ENCODE measurements around the gene COX4I2. TPM values are rescaled to one million over a fixed set of nuclear protein-coding genes. Genes with fewer than 3 reads are reported as not detected.

Gene COX4I2
- total RNA-seq, 1 experiment from 2014 or later, result not detected

DNA sequence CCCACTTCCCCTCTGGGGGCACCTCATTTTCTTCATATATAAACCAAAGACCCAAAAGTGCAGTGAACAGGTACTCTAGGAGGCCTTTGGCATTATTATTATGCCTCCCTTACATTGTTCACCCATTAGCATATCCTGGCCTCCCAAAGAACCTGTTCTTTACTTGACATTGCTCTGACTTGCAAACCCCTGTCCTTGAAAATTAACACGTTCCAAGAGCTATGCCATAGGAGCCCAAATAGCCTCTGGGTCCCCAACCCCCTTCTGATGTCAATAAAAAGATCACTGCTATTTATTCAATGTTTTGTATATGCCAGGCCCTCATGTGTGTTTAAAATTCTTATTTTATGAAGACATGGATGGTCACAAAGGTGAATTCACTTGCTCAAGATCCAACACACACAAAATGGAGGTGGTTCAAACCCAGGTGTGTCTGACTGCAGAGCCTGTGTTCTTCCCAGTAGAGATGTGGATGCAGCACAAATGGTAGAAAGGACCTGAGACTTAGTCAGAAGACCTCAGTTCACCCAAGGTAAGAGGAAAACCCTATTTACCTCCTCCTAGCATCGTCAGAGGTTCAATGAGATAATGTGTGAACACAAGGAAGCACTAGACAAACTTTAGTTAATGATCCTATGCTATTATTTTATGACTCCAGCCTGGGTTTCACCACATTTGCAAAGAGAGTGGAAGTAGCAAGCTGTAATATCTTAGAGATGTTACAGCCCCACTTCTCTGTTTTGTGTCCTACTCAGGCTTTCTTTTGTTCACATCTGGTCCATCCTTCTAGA lies 48.3 kb downstream of the COX4I2 start:
- in situ Hi-C loops (cut with HindIII; ENCODE audit: low sequenced_read_pairs), result no loop called here

DNA sequence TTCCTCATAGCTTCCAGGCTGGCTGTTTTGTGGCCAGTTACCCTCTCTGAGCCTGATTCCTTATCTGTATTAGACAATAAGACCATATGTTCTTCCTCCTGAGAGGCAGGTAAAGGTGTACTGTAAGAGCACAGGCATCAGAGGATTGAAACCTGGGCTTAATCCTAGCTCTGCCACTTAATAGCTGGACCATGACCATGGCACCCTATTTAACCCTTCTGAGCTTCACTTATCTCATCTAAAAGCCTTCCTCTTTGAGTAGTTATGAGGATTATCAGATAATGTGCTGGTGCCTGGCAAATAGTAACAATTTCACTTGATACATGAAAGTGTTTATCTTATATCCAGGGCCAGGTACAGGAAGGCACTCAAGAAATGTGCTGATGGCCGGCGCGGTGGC lies 50.1 kb downstream of the COX4I2 start:
- DNase-seq (ENCODE audit: low spot score), result no peak
- in situ Hi-C loops (cut with HindIII; ENCODE audit: low sequenced_read_pairs), result no loop called here

More for the DNA sequence above, 48.3 kb downstream of the COX4I2 start:
- DNase-seq (ENCODE audit: low spot score), result no peak

DNA sequence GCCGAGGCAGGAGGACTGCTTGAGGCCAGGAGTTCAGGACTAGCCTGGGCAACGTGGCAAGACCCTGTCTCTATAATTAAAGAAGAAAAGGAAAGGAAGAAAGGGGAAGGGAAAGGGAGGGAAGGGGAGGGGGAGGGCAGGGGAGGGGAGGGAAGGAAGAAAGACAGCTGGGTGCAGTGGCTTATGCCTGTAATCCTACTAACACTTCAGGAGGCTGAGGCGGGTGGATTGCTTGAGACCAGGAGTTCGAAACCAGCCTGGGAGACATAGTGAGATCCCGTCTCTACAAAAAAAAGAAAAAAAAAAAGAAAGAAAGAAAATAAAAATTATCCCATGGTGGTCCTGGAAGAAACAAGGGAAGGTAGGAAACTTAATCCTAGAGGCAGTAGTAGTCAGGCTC lies 51.4 kb downstream of the COX4I2 start:
- no peak for DNase-seq (ENCODE audit: low spot score)
- in situ Hi-C loops (cut with HindIII; ENCODE audit: low sequenced_read_pairs), result no loop called here

DNA sequence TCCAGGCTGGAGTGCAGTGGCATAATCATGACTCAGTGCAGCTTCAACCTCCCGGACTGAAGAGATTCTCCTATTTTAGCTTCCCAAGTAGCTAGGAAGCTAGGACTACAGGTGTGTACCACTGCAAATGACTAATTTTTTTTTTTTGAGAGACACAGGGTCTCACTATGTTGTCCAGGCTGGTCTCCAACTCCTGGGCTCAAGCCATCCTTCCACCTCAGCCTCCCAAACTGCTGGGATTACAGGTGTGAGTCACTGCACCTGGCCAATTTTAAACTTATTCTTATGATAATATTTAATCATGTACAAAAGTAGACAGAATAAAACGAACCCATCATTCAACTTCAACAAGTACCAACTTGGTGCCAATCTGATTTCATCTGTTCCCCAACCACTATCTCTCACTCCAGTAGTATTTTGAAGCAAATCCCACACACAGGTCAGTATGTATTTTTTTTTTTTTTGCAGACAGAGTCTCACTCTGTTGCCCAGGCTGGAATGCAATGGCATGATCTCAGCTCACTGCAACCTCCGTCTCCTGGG lies 52.5 kb downstream of the COX4I2 start:
- in situ Hi-C loops (cut with HindIII; ENCODE audit: low sequenced_read_pairs), result no loop called here
- no peak for DNase-seq (ENCODE audit: low spot score)

DNA sequence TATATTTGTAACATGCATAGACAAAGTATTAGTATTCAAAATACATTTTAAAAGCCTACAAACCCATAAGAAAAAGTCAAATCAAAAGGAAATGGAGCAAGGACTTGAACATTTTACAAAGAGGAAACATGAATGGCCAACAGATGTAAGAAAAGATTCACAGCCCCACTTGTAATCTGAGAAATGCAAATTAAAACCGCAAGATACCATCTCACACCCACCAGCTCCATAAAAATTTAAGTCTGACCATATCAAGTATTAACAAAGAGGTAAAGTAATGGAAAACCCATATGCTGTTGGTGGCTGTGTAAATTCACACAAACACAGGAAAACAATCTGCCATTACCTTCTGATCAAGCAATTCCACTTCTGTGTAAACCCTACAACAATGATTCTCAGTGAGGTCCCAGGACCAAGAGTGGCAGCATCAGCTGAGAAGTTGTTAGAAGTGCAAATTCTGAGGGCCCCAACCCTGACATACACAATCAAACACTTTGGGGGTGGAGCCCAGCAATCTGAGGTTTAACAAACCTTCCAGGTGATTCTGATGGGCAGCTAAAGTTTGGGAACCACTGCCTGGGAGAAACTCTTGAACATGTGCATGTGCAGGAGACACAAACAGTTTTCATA lies 54.0 kb downstream of the COX4I2 start:
- no peak for DNase-seq (ENCODE audit: low spot score)
- in situ Hi-C loops (cut with HindIII; ENCODE audit: low sequenced_read_pairs), result no loop called here

DNA sequence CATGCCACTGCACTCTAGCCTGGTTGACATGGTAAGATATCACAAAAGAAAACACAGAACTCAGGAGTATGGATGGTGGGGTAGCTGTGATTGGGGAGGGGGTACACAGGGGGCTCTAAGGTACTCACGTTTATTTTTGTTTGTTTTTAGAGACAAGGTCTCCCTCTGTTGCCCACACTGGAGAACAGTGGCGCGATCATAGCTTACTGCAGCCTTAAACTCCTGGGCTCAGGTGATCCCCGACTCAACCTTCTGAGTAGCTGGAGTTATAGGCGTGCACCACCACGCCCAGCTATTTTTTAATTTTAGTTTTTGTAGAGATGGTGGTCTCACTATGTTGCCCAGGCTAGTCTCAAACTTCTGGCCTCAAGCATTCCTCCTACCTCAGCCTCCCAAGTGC lies 55.7 kb downstream of the COX4I2 start:
- in situ Hi-C loops (cut with HindIII; ENCODE audit: low sequenced_read_pairs), result no loop called here
- DNase-seq (ENCODE audit: low spot score), result no peak

DNA sequence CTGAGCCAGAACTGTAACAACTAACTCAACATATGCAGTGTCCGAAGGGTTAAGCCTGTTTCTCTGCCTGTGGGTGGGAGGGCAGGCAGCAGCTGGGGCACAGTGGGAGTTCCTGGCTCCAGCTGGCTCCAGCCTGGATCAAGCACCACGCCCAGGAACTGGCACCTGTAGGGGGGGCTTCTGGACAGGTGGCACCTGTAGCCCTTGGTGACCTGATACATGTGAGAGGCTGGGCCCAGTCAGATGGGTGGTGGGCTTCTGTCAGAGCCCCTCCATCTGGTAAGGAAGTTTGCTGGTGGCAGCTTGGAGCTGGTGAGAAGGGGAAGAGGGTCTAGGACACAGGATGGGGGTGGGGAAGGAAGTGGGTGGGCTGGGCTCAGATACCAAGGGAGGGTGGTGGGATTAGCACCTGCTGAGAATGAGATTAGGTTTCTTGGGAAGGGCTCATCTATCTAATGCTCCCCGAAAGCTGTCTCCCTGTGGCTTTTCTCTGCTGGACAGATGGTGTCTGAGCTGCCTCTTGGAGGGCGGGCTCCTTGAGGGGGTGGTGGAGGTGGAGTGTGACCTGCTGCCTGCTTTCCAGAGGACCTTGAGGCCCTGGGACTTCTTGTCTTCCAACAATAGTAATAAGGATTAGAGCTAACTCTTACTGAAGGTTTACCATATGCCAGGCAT lies 56.4 kb downstream of the COX4I2 start:
- in situ Hi-C loops (cut with HindIII; ENCODE audit: low sequenced_read_pairs), result no loop called here
- peak; percentile 82 for DNase-seq (ENCODE audit: low spot score)

Other genes starting within 250 kb of the COX4I2 start
- not detected in 2 replicates for gene DEFB119, start 247.3 kb upstream of the COX4I2 start, total RNA-seq (2014; rRNA removed; shearing (Covaris generic))
- gene DEFB121, start 231.7 kb upstream of the COX4I2 start, total RNA-seq (2014; rRNA removed; shearing (Covaris generic)), result not detected in 2 replicates
- gene DEFB123, start 197.3 kb upstream of the COX4I2 start, total RNA-seq (2014; rRNA removed; shearing (Covaris generic)), result not detected in 2 replicates
- not detected in 2 replicates for gene DEFB124, start 162.8 kb upstream of the COX4I2 start, total RNA-seq (2014; rRNA removed; shearing (Covaris generic))
- not detected in 2 replicates for gene REM1, start 162.6 kb upstream of the COX4I2 start, total RNA-seq (2014; rRNA removed; shearing (Covaris generic))
- gene HM13, start 123.5 kb upstream of the COX4I2 start, total RNA-seq (2014; rRNA removed; shearing (Covaris generic)), result 124 and 138 TPM in 2 replicates
- 1,330 and 1,439 TPM in 2 replicates for gene ID1, start 32.6 kb upstream of the COX4I2 start, total RNA-seq (2014; rRNA removed; shearing (Covaris generic))
- 104 and 109 TPM in 2 replicates for gene BCL2L1, start 85.0 kb downstream of the COX4I2 start, total RNA-seq (2014; rRNA removed; shearing (Covaris generic))
- 94.2 and 155 TPM in 2 replicates for gene TPX2, start 101.4 kb downstream of the COX4I2 start, total RNA-seq (2014; rRNA removed; shearing (Covaris generic))
- gene MYLK2, start 181.4 kb downstream of the COX4I2 start, total RNA-seq (2014; rRNA removed; shearing (Covaris generic)), result 0.44 TPM in 1 of 2 replicates, not detected in the other
- gene FOXS1, start 207.7 kb downstream of the COX4I2 start, total RNA-seq (2014; rRNA removed; shearing (Covaris generic)), result 3.4 and 9.5 TPM in 2 replicates
- gene DUSP15, start 232.6 kb downstream of the COX4I2 start, total RNA-seq (2014; rRNA removed; shearing (Covaris generic)), result 0.37 and 3.4 TPM in 2 replicates
- 2.0 TPM in 1 of 2 replicates, not detected in the other for gene TTLL9, start 232.7 kb downstream of the COX4I2 start, total RNA-seq (2014; rRNA removed; shearing (Covaris generic))

Data from G401 (cell line).